Smooth muscle cell (in vitro differentiated cells): Measurements from ENCODE around the gene NEXN. TPM values are rescaled to one million over a fixed set of nuclear protein-coding genes. Genes with fewer than 3 reads are reported as not detected.

Source experiments
- DNase-seq: peaks from one replicate; lab custom pipeline; 2025; ENCODE audit not compliant: unreplicated experiment; lab: John Stamatoyannopoulos, UW
- H2AFZ ChIP-seq: fragments of 200-600 bp; sonication (generic); 2 replicates; pipeline ENCODE4 v1.6.0; 2016; ENCODE audit warnings: antibody characterized with exemption, low read depth, mild to moderate bottlenecking
- H3F3A ChIP-seq: fragments of 200-600 bp; sonication (generic); 2 replicates; pipeline ENCODE4 v1.6.0; 2017; ENCODE audit warnings: antibody characterized with exemption, low read depth
- H3K27ac ChIP-seq: fragments of 200-600 bp; sonication (generic); 2 replicates; pipeline ENCODE4 v1.5.1; 2016; ENCODE audit warnings: low read depth, mild to moderate bottlenecking
- H3K27me3 ChIP-seq: fragments of 200-600 bp; sonication (generic); 2 replicates; pipeline ENCODE4 v1.6.1; 2016; ENCODE audit warnings: low read depth, mild to moderate bottlenecking
- H3K36me3 ChIP-seq: fragments of 200-600 bp; sonication (generic); 2 replicates; pipeline ENCODE4 v1.5.1; 2016; ENCODE audit warnings: low read depth
- H3K4me1 ChIP-seq: fragments of 200-600 bp; sonication (generic); 2 replicates; pipeline ENCODE4 v1.5.1; 2016; ENCODE audit warnings: low read depth
- H3K4me2 ChIP-seq: fragments of 200-600 bp; sonication (generic); 2 replicates; pipeline ENCODE4 v1.6.0; 2016; ENCODE audit warnings: mild to moderate bottlenecking
- H3K4me3 ChIP-seq: fragments of 200-600 bp; sonication (generic); 2 replicates; pipeline ENCODE4 v1.5.1; 2016; ENCODE audit warnings: mild to moderate bottlenecking
- H3K79me2 ChIP-seq: fragments of 200-600 bp; sonication (generic); 2 replicates; pipeline ENCODE4 v1.6.0; 2016; ENCODE audit warnings: low read depth, mild to moderate bottlenecking
- H3K9ac ChIP-seq: fragments of 200-600 bp; sonication (generic); 2 replicates; pipeline ENCODE4 v1.6.0; 2016; ENCODE audit warnings: low read depth
- H3K9me3 ChIP-seq: fragments of 200-600 bp; sonication (generic); replicated peaks from 2 replicates; pipeline ENCODE4 v1.5.1; 2016; ENCODE audit warnings: low read depth
- H4K20me1 ChIP-seq: fragments of 200-600 bp; sonication (generic); 2 replicates; pipeline ENCODE4 v1.6.0; 2016; ENCODE audit warnings: low read depth
- WGBS: methylation state at CpG from one replicate; pipeline ENCODE4 v1.1.7; 2016; ENCODE audit warnings: low lambda C conversion rate; 5-methylcytosine and 5-hydroxymethylcytosine counted together
- polyA plus RNA-seq: library from polyadenylated mRNA; unstranded; fragments of >200 nt; fragmentation: Nextera tagmentation; extraction: Ambion mirVana; gene quantifications from 2 replicates; pipeline ENCODE4 v1.2.1, GENCODE V29; 2016
- total RNA-seq: library from RNA; depleted of rRNA; stranded (reverse); fragments of >200 nt; gene quantifications from 2 replicates; pipeline ENCODE4 v1.2.3, GENCODE V29; 2014
- TF ChIP-seq, protein P1 (sequence below): fragments of 200-600 bp; sonication (generic); IDR thresholded peaks from 2 replicates; pipeline ENCODE4 v1.5.1; 2017; ENCODE audit warnings: borderline replicate concordance, mild to moderate bottlenecking, antibody characterized with exemption; ENCODE audit not compliant: insufficient read depth, poor library complexity, severe bottlenecking

Gene NEXN
- total and polyA plus RNA-seq, 2 experiments from 2014 or later: 12.5 to 20.2 TPM

DNA sequence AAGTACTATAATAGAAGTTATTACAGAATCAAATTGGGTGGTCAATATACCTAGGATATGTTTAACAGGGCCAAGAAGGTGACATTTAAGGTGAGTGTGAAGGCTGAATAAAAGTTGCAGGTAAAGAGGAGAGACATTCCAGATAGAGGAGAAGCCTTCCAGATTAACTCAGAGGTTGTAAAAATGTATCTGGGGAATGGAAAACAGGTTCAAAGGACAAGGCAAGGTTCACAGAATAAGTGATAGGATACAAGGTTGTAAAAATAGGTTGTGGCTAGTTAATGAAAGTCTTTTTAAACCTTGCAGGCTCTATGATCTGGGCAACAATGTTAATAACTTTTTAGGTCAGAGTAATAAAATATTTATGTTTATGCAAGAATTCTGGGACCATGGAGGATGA lies 50.2 kb downstream of the NEXN start:
- Histone ChIP-seq H3K9ac (no peak overlapping the region), H3K4me3 (no peak overlapping the region), H3F3A (peaks cover 19% of the 10 kb centered on the region), H3K27me3 (no peaks in the 10 kb centered on the region), H4K20me1 (no peaks in the 10 kb centered on the region), H3K79me2 (no peaks in the 10 kb centered on the region), H3K27ac (no peak overlapping the region), H3K36me3 (peaks cover 7% of the 10 kb centered on the region), H3K4me1 (no peaks in the 10 kb centered on the region), H2AFZ (no peak overlapping the region), H3K4me2 (no peak overlapping the region), H3K9me3 (no peaks in the 10 kb centered on the region)
- no peak for DNase-seq
- TF ChIP-seq, protein P1, sequence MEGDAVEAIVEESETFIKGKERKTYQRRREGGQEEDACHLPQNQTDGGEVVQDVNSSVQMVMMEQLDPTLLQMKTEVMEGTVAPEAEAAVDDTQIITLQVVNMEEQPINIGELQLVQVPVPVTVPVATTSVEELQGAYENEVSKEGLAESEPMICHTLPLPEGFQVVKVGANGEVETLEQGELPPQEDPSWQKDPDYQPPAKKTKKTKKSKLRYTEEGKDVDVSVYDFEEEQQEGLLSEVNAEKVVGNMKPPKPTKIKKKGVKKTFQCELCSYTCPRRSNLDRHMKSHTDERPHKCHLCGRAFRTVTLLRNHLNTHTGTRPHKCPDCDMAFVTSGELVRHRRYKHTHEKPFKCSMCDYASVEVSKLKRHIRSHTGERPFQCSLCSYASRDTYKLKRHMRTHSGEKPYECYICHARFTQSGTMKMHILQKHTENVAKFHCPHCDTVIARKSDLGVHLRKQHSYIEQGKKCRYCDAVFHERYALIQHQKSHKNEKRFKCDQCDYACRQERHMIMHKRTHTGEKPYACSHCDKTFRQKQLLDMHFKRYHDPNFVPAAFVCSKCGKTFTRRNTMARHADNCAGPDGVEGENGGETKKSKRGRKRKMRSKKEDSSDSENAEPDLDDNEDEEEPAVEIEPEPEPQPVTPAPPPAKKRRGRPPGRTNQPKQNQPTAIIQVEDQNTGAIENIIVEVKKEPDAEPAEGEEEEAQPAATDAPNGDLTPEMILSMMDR: no peak

DNA sequence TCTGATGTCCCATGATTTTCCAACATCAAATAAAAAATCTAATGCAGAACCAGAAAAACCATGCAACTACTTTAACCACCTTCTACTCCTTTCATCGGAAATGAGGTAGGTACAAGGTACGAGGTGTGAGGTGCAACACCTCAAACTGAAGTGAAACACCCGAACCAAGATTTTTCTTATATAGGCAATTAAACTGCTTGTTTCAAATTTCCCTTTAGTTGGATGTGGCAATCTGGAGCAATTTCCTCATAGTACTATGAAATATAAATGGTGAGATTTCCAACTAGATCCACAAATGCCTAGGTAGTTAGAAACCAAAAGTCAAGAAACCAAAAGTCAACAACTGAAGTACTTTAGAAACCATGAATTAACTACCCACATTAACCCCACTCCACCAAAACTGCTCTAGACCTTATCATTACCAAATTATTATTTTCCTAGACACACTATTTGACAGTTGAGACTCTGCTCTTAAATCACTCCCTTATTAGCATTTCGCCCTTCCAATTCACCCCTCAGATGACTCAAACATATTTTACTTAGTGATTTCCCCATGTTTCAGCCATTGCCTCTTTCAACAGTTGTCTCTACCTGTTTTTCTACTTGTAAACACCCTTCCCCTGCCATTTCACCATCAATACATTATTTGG lies 52.6 kb downstream of the NEXN start:
- Histone ChIP-seq H4K20me1 (peaks cover 20% of the 10 kb centered on the region), H3K27me3 (no peaks in the 10 kb centered on the region), H3K4me2 (no peak overlapping the region), H3K27ac (no peak overlapping the region), H3K79me2 (no peaks in the 10 kb centered on the region), H3K4me3 (no peak overlapping the region), H2AFZ (no peak overlapping the region), H3K36me3 (peaks cover 11% of the 10 kb centered on the region), H3F3A (peaks cover 19% of the 10 kb centered on the region), H3K4me1 (no peaks in the 10 kb centered on the region), H3K9ac (no peak overlapping the region), H3K9me3 (no peaks in the 10 kb centered on the region)
- TF ChIP-seq, protein P1: no peak
- no peak for DNase-seq
- WGBS: 93% methylated on average over 4 of the region's 4 CpGs

DNA sequence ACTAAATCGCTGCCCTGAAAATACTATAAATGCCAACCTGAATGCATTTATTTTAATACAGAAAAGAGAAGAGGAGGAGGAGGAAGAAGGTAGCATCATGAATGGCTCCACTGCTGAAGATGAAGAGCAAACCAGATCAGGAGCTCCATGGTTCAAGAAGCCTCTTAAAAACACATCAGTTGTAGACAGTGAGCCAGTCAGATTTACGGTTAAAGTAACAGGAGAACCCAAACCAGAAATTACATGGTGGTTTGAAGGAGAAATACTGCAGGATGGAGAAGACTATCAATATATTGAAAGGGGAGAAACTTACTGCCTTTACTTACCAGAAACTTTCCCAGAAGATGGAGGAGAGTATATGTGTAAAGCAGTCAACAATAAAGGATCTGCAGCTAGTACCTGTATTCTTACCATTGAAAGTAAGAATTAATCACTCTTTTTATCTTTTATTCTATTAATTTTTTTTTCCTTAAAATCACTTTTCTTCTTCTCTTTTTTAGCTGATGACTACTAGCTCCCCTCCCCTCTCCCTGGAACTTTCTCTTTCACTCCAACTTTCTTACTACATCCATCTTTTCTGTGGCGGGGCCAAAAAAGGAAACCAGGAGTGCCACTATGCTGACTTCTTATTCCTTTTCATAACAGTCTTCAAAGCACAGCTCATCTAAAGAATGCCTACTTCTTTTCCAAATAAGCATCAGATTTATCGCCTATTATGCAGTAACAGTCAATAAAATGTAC lies 54.1 kb downstream of the NEXN start:
- Histone ChIP-seq H2AFZ (no peak overlapping the region), H3K4me3 (no peak overlapping the region), H3K27ac (no peak overlapping the region), H3K4me2 (no peak overlapping the region), H4K20me1 (peaks cover 35% of the 10 kb centered on the region), H3F3A (peaks cover 28% of the 10 kb centered on the region), H3K27me3 (no peaks in the 10 kb centered on the region), H3K36me3 (peaks cover 25% of the 10 kb centered on the region), H3K9me3 (no peaks in the 10 kb centered on the region), H3K9ac (no peak overlapping the region), H3K4me1 (no peaks in the 10 kb centered on the region), H3K79me2 (peaks cover 4% of the 10 kb centered on the region)
- no peak for DNase-seq
- TF ChIP-seq, protein P1: no peak
- WGBS: 98% methylated on average over 4 of the region's 4 CpGs

DNA sequence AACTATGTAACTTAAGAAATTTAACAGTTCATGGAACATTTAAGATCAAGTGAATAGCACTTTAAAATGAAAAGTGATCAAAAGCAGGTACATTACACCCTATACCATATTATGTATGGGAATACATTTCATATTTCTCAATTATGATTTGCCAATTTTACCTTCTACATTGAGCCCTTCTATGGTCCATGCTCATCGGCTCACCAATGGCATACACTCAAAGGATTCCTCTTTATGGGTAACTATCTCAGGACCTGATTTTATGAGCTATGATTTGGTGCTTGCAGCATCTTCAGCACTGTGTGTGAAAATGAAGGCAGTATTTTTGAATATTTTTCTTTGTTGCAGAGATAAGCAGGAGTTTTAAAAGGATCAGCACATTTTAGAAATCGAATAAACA lies 56.9 kb downstream of the NEXN start:
- TF ChIP-seq, protein P1: no peak
- Histone ChIP-seq H3K4me3 (no peak overlapping the region), H3K4me2 (no peak overlapping the region), H3K27me3 (no peaks in the 10 kb centered on the region), H3K27ac (no peak overlapping the region), H4K20me1 (peaks cover 63% of the 10 kb centered on the region), H3K9me3 (no peaks in the 10 kb centered on the region), H3K9ac (no peak overlapping the region), H3F3A (peaks cover 28% of the 10 kb centered on the region), H3K4me1 (peaks cover 3% of the 10 kb centered on the region), H3K36me3 (peaks cover 40% of the 10 kb centered on the region), H3K79me2 (peaks cover 23% of the 10 kb centered on the region), H2AFZ (no peak overlapping the region)
- 96% methylated on average over 2 of the region's 2 CpGs for WGBS
- no peak for DNase-seq
